Spleen (tissue), 7 donors: ENCODE data around the gene CHTOP.

ENCODE experiments used
- CTCF ChIP-seq, 11 experiments: fragments of 200-600 bp in 7 of 11; fragments of 450-650 bp in 4 of 11; sonication (generic) in 4 of 11; IDR thresholded peaks in 8 of 11; conservative IDR thresholded peaks in 3 of 11; 1 replicate in 7 of 11; 2 replicates in 4 of 11; pipeline versions ENCODE4 v1.4.0 to v1.8.0; 2016 to 2021; ENCODE audit warnings: antibody characterized with exemption in 11 of 11, inconsistent platforms in 4 of 11, mild to moderate bottlenecking in 1 of 11
- POLR2AphosphoS5 ChIP-seq, 3 donors: sonication (generic); formaldehyde crosslinking; IDR thresholded peaks; one replicate each; pipeline ENCODE4 v1.5.1; 2017; ENCODE audit warnings: antibody characterized with exemption in 3 of 3
- donor health status: DM: no; HTN: no; CAD: no; lungs with moderate emphysema.
- donor health status: DM: no; HTN: no; CAD: no.
- donor health status: DM: no; HTN: no; CAD: no.

- TF ChIP-seq CTCF (IDR thresholded peaks at IDR 0.05 in 8 of 11, conservative IDR thresholded peaks at IDR 0.05 in 3 of 11) = no peak
- no peak for TF ChIP-seq POLR2AphosphoS5 (IDR thresholded peaks at IDR 0.05)
Observed at GRCh38 chr1:153663211-153663610, 29.3 kb downstream of the CHTOP start.
